GM19463 (cell line): ENCODE results near the gene TAF4.

Experiments used
- ATAC-seq: cut with Tn5 transposase; IDR thresholded peaks from one replicate; pipeline ENCODE4 v1.9.1; 2021; ENCODE audit warnings: mild to moderate bottlenecking, moderate library complexity; ENCODE audit not compliant: unreplicated experiment

Gene TAF4

DNA sequence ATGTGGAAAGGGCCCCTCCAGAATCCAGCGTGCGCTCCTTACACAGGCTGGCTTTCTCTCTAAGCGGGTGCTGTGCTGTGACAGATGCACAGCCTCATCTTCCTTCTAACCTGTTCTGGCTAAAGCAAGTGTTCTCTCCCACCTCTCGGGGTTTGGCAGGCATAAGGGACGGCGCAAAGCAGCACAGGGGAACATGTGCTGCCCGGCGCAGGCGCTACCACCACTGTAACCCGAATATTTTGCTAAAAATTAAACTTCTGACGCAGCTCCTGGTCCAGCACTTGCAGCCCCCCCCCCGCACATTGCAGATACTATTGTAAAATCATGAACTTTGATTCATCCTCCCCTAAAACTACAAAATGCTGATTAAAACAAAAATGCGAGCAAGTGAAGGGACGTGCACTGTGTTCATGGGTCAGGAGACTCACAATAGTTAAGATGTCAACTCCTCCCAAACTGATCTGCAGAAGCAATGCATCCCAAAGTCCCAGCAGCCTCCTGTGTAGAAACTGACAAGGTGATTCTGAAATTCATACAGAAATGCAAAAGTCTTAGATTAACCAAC, 43.0 kb downstream of the TAF4 start:
- no peak for ATAC-seq

GRCh38 chr20:62021793-62022385, 43.8 kb downstream of the TAF4 start:
- no peak for ATAC-seq

- ATAC-seq: no peak
Measured at GRCh38 chr20:62020935-62021701, 44.6 kb downstream of the TAF4 start.

GRCh38 chr20:62019881-62020492, 45.7 kb downstream of the TAF4 start:
- no peak for ATAC-seq

DNA sequence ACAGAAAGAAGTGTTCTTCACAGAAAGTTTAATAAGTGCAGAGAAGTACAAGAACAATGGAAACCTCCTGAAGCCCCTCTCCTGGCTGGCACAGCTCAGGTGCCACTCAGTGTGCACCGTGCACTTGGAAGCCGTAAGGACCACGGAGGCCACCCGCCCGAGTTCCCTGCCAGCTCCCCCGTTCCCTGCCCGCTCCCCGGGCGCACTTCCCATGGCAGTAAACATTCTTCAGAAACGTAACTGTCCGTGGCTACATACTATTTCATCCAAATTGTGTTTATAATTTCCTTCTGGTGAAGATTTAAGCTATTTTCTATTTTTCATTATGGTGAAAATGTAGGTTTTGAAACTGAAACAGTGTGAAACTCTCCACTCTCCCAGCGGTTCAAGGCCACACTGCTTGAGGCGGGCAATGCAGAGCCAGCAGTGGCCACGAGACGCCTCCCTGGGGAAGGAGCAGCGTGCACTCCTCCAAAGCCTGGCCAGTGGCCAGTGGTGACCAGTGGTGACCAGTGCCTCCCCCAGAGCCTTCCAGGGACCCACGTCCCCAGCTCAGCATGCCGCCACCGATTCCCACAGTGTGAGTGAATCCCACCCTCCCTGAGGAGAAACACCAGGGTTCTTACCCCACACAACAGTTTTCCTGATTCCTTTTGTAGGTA, 46.4 kb downstream of the TAF4 start:
- no peak for ATAC-seq

DNA sequence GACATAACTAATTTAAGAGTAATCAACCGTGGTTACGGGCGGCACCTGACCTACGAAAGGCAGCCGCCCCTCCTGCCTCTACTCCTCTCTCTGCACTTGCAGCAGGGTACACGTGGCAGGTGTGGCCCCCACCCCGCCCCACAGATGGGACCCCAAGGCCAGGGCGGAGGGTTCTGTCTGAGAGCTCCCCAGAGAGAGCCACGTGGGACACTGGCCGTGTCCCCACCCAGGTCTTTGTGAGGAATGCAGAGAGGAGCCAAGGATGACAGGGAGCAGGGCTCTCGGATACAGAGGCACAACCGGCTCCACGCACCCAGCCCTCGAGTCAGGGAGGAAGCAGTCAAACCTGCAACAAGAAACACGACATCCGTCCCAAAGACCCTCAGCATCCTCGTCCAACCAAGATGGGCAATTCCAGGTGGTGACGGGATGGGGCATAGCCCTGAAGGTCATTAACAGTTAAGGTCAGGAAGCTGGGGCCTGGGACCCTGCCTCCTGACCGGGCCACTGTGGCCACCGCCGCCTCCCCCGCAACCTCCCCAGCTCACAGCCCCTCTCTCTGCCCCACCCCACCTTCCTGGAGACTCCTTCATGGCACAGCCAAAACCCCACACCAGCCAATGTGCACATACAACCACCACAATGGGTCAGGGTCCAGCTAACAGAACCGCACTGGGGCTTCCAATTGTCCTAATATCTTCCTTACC, 47.1 kb downstream of the TAF4 start:
- no peak for ATAC-seq

- ATAC-seq: no peak
Measured at GRCh38 chr20:62015540-62016288, 50.0 kb downstream of the TAF4 start.

GRCh38 chr20:62014889-62015537, 50.7 kb downstream of the TAF4 start:
- no peak for ATAC-seq

DNA sequence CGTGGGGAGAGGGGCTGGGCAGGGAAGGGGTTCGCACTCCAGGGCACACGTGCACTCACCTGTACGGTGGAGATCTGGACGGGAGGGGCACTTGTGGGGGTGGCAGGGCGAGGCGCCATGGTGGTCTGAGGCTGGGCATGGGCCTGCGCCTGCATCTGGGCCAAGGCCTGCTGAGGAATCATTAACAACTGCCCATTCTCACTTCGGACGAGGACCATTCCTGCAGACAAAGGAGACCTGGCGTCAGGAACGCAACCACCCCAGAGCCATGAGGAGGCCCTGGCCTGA, 51.2 kb downstream of the TAF4 start:
- no peak for ATAC-seq

GRCh38 chr20:62012631-62013030, 53.0 kb downstream of the TAF4 start:
- ATAC-seq: no peak

GRCh38 chr20:62011938-62012534, 53.6 kb downstream of the TAF4 start:
- ATAC-seq: no peak

- no peak for ATAC-seq
Measured at GRCh38 chr20:62011403-62011790, 54.3 kb downstream of the TAF4 start.

DNA sequence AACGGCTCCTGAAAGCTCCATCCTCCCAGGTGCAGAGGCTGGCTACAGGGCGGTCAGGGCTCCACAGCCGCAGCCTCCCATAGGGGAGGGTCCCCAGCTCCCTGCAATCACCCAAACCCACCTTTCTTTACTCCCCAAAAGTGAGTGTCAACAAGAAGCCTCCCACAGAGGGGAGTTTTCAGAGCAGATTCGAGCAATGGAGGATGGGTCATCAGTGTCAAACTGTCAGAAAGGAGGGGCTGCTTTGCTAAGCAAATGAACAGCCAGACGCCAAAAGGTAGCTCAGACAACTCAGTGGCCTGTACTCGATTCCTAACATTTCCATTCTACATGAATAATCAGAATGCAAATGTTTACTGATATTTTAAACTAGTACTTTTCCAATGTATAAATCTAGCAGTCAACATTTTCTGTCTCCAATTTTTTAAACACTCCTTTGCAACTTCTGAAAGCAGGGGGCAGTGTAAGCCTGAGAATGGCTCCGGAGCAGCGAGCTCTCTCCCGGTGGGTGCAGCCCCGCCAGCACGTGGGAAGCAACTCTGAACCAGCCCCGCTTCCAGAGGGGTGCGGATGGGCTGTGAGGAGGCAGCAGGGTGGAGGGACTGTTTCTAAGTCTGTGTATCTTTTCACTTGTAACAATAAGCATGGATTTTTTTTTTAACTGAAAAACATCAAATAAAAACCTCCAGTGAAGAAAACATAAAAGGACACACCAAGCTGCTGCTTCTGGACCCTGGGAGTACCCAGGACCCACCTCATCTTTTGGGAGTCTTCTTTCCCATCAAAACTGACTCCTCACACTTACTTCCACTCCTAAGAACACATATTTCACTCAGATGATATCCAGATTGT, 54.9 kb downstream of the TAF4 start:
- no peak for ATAC-seq

DNA sequence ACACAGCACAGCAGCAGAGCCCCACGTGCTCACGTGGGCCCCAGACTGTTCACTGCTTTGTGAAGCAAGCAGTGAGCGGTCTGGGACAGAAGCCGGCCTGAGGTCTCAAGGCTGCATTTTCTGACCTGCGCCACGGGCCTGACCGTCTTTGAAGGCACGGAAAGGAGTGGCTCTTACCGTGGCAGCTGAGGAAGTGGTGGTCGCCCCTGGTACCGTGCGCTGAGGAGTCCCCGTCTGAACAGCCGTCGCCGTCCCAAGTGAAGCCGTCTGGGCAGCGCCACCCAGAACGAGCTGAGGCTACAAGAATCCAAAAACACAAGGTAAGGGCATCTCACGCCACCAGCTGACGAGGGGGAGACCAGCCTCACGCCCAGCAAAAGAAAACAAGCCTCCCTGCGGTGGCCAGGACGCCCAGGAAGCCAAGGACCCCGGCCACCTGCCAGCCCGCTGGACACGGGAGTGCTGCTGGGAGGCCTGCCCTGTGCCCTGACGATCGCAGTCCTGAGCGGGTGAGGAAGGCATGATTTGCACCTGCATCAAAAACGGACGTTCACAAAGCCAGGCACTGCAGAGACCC, 55.7 kb downstream of the TAF4 start:
- ATAC-seq: no peak

- no peak for ATAC-seq
Measured at GRCh38 chr20:62009322-62009721, 56.4 kb downstream of the TAF4 start.

DNA sequence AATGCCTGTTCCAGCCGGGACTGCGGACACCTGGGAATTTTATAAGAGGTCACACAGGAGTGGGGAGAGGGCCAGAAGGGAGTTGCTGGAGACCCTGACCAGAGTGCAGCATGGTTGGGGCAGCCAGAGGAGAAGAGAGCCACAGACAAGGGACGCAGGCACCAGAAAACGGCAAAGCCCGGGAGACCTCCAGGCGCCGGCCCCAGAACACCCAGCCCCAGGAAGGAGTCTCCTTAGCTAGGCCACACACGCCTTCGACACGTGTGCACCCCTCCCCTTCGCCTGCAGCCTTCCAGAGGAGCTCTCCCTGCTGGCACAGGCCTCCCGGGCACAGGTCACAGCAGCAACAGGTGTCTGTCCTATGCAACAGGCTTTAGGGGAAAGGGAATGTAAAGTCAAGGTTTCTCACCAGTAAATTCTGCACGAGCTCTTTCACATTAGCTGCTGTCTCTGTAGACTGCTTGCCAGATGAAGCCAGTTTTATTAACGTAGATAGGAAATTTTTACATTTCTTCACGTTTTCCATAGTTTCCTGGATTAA, 57.0 kb downstream of the TAF4 start:
- no peak for ATAC-seq

- ATAC-seq: no peak
Measured at GRCh38 chr20:62007127-62007647, 58.5 kb downstream of the TAF4 start.

- ATAC-seq: no peak
Measured at GRCh38 chr20:62006482-62006881, 59.2 kb downstream of the TAF4 start.
